Stimulated activated CD8-positive, alpha-beta memory T cell treated with anti-CD3 and anti-CD28 coated beads, Interleukin-4, amount 100 ng/mL, for 48 hours (primary cell): ENCODE data around the gene AGAP2.
"Not testable (repeated sequence)": the region's sequence is repeated elsewhere in the genome, so short reads cannot be mapped to it uniquely, and the experiment has no call there.

Experiments
- DNase-seq: peaks from one replicate; pipeline ENCODE4 v3.0.0-alpha.2; 2020

The AGAP2 gene

DNA sequence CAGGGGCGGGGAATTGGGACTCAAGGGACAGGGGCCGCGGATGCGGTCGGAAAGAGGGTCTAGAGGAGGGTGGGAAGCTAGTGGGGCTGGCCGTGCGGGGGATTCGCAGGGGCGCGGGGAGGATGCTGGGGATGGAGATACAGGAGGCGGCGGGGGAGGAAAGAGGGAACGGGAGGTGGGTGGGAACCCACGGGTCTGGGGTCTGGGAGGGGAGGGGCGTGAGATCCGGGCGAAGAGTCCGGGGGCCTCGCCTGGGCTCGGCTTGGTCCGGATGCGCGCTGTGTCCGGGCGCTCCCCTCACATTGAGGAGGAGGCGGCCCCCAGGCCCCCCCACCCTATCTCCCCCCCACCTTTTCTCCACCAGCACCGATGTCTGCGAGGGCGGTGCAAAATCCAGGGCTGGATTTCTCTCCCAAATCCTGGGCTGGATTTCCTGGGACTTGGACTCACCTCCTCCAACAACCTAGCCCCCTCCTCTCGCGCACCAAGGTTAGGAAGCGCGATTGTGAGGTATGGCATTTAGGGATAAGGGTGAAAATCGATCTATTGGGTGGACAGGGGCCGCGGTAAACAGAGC, at the start of gene AGAP2:
Gene AGAP2 (minus strand): TSS at position 82 of the 577 bp plus-strand sequence. CDS start 496 bp downstream, outside the sequence.
- no peak for DNase-seq

DNA sequence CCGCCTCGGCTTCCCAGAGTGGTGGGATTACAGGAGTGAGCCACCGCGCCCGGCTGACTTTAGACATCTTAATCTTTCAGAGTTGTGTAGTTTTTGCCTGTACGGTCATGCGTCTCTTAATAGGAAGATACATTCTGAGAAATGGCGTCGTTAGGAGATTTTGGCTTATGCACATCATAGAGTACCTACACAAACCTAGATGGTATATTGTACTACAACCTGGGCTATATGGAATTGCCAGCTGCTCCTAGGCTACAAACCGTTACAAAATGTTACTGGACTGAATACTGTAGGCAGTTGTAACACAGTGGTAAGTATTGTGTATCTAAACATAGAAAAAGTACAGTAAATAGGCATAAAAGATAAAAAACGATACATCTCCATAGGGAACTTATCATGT, 45.3 kb upstream of the AGAP2 start:
- DNase-seq: no peak

DNA sequence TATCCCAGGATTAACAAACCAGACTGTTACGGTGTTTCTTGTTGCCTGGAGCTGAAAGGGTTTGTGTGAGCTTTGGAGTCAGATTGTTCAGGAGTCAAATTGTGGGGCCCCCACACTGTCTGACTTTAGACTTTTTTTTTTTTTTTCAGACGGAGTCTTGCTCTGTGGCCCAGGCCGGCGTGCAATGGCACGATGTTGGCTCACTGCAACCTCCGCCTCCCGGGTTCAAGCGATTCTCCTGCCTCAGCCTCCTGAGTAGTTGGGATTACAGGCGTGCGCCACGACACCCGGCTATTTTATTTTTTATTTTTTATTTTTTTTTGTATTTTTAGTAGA, 44.9 kb upstream of the AGAP2 start:
- DNase-seq: no peak

DNA sequence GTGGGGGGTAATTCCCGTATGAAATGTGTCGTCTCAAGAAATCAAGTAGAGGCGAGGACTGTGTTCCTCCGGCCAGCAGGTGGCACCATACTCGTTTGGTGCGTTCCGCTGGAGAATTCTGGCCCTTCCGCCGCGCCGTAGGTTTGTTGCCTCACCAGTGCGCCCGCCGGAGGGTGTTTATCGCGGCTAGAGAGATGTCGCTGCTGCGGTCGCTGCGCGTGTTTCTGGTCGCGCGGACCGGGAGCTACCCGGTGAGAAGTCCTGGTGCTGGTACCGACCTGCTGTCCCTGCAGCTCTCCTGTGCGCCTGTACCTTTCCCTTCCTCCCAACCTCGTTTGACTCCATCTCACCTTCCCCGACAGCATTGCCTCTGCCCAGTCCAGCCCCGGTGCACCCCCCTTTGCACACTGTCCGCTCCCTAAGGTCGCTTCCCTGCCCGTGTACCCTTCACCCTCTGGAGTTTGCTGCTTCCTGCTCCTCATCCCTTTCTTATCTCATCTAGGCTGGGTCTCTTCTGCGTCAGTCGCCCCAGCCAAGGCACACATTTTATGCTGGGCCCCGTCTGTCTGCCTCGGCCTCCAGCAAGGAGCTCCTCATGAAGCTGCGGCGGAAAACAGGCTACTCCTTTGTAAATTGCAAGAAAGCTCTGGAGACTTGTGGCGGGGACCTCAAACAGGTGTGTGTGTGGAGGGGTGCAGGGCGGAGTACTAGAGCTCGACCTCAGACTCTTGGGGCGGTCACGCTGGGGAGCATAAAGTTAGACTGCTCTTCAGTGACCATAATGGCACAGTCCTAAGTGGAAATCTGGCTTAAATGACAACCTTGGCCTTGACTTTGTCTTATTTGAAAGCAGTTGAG, 44.3 kb upstream of the AGAP2 start, which contains the start of gene TSFM:
Gene TSFM (plus strand): TSS at position 180 of the 858 bp plus-strand sequence. CDS start 15 bp downstream, at position 195.
- DNase-seq: peak; percentile 99

DNA sequence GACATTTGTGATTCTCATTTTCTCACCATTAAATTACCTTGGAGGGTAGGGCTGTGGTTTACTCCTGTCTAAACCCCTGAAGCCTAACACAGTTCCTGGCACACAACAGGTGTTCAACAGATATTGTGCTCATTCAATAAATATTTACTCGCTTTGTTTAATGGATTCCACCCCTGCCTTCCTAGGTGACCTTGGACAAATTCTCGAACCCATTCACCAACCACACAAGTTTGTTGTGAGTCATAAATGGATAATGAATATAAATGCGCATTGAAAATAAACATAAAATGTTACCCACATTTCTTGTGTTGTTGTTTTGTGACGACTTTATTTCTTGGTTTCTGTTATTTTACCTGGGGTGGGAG, 43.7 kb upstream of the AGAP2 start:
- no peak for DNase-seq

DNA sequence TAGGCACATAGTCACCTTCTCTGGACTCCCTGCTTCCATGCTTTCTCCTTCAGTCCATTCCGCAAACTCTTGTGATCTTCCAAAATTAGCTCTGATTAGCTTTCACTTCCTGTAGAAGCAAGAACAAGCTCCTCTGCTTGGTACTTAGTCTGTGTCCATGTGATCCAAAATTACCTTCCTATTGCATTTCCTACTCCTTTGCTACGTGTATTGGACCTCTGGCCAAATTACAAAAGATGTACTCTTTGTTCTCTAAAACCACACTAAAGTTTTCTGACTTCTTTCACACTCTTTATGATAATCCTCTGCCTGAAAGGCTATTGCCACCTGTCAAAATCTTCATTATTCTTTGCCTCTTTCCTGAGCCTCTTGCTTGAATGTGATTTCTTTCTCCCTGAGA, 43.3 kb upstream of the AGAP2 start:
- DNase-seq: no peak

DNA sequence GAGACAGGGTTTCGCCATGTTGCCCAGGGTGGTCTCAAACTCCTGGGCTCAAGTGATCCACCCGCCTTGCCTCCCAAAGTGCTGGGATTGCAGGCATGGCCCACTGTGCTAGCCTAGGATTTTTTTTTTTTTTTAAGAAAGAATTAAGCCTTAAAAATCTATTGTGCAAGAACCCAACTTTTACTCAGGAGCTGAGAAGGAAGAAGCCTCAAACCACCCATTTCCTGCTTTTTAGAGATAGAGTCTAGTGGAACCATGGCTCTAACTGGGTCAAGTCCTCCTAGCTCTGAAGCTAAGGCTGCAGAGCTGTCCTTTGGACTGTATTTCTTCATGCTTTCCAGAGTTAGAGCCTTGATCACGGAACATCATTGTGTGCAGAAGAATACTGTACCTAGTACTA, 42.7 kb upstream of the AGAP2 start:
- no peak for DNase-seq

DNA sequence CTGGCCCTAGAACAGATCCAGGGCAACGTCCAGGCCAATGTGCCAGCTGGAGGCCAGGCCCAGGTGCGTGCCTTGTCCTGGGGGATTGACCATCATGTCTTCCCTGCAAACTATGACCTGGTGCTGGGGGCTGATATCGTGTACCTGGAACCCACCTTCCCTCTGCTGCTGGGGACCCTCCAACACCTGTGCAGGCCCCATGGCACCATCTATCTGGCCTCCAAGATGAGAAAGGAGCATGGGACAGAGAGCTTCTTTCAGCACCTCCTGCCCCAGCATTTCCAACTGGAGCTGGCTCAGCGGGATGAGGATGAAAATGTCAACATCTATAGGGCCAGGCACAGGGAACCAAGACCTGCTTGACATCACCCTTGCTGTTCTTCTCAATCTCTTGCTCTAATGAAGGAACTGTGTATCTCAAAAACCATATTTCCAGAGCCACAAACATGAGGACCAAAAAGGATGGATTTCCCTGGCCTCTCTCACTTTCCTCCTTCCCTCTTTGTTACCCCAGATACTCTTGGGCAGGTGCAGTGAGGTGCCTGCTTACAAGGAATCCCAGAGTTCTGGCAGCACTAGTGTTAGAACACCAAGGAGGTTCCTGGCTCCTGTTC, 41.8 kb upstream of the AGAP2 start:
- DNase-seq: no peak

DNA sequence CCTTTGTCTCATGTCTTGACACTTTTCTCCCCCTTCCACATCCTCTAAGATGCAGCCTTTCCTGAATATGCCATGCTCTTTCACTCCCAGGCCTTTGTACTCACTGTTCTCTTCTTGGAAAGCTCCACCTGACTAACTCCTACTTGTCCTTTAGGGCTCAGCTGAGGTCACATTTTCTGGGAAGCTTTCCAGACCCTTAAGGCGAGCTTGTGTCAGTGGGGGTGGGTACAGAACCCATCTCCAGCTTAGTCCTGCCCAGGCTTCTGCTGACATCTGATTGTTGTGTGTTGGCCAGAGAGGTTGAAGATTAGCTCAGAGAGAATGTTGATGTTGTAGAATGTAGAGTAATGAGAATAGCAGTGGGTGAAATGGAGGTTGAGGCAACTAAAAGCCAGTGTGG, 41.2 kb upstream of the AGAP2 start:
- no peak for DNase-seq

DNA sequence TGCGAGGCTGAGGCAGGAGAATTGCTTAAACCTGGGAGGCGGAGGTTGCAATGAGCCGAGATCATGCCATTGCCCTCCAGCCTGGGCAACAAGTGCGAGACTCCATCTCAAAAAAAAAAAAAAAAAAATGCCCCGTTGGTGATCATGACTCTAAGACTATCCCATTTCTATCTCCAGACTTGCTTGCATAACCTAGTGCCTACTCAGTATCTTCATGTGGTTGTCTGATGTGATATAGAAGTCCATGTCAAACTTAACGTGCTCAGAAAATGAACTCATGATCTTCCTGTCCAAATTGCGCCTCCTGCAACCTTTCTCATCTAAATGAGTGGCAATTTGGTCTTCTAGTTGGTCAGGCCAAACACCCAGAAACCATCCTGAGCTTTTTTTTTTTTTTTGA, 39.4 kb upstream of the AGAP2 start:
- DNase-seq: no peak

DNA sequence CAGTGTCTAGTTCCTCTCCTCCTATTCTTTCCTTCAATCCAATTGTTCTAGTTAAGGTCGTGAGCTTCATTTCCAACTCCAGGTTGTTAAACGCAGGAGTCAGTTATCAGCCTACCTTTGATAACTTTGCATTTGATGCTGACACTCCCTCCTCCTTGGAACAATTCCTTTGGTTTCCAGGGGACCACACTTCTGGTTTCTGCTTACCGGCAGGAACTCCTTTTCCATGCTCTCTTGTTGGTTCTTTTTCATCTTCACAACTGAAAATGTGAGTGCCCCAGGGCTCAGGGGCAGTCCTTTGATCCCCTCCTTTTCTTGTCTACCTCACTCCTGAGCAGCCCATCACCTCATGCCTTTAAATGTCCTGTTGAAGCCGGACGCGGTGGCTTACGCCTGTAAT, 38.8 kb upstream of the AGAP2 start:
- no peak for DNase-seq

DNA sequence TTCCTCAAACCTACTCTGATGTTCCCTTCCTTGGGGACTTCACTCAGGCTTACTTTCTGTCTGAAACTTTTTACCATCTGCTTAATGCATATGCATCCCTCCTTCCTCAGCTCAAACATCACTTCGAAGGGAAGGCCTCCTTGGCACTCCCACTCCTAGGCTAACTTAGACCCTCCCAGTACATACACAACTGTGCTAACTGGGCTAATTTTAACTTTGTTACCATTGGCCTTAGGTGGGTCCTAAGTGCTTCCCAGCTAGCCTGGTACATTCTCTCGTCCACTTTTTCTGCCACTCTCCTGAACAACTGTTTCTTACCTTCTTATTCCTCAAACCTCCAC, 37.7 kb upstream of the AGAP2 start:
- DNase-seq: no peak

DNA sequence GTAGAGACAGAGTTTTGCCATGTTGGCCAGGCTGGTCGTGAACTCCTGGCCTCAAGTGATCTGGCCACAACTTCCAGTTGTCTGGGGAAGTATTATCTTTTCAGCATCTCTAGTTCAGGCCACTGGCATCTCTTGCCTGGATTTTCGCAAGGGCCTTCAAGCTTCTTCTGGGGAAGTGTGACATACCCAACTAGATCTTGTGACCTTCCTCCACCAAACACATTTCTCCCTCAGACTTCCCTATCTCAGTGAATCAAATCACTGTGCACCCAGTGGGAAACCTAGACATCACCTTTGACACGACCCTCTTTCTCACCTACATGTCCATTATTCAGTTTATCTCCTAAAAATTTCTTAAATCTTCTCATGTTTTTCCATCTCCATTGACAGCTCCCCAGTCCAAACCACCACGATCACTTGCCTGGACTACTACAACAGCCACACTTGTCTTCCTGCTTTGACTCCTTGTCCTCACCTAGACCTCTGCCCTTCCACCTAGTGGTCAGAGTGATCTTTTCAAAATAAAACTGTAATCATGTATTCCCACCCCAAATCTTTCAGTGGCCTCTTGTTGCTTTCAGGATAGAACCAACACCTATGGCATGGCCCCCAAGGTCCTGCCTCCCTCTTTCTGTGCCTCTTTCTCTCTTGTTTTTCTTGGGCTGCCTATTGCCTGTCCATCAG, 37.2 kb upstream of the AGAP2 start:
- no peak for DNase-seq

DNA sequence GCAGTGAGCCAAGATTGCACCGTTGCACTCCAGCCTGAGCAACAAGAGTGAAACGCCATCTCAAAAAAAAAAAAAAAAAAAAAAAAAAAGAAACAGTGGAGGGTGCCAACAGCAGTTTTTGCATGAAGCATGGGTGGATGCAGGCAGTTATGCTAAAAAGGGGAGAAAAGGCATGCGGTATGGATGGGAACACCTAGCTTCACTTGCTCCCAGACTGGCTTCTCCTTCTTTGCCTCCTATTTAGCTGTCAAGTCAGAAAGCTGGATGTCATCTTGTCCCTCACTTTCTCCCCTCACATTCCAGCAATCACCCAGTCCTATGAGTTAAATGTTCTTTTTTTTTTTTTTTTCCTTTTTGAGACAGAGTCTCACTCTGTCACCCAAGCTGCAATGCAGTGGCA, 36.5 kb upstream of the AGAP2 start:
- no peak for DNase-seq

DNA sequence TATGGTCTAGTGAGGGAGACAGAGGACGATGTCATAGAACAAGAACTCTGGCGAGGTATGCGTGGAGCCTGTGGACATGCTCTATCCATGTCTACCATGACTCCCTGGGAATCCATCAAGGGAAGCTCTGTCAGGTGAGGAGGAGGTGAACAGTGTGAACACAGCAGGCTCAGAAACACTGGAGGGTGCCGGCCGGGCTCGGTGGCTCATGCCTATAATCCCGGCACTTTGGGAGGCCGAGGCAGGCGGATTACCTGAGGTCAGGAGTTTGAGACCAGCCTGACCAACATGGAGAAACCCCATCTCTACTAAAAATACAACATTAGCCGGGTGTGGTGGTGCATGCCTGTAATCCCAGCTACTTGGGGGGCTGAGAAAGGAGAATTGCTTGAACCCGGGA, 36.1 kb upstream of the AGAP2 start:
- not testable (repeated sequence) for DNase-seq

DNA sequence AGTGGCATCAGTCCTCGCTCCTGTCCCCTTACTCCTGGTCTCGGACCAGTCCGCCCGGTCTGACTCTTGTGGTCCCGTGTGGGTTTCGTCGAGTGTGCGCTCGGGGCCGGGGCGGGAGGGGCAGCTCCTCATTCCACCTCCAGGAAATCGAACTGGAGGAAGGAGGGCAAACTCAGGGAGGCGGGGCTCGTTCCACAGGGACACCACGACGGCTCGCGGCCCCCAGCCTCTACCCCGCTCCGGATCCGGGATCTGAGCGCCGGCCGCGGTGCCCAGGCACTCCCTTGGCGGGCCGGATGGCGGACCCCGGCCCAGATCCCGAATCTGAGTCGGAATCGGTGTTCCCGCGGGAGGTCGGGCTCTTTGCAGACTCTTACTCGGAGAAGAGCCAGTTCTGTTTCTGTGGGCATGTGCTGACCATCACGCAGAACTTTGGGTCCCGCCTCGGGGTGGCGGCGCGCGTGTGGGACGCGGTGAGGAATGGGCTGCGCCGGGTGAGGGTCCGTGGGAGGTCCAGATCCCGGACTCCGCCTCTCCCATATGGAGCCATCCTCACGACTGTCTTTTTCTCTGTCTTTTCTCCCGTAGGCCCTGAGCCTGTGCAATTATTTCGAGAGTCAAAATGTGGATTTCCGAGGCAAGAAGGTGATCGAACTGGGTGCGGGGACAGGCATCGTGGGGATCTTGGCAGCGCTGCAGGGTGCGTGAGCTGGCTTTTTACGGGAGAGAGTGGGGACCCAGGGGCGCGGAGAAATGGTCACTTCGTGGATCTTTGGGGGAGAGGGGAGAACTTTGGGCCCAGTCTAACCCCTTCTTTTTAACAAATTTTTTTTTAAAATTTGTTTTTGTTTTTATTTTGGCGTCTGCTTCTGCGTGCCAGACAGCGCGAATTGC, 34.1 kb upstream of the AGAP2 start, which contains the start of gene EEF1AKMT3:
Gene EEF1AKMT3 (plus strand): TSS at position 186 of the 894 bp plus-strand sequence. CDS start 111 bp downstream, at position 297.
- DNase-seq: no peak

DNA sequence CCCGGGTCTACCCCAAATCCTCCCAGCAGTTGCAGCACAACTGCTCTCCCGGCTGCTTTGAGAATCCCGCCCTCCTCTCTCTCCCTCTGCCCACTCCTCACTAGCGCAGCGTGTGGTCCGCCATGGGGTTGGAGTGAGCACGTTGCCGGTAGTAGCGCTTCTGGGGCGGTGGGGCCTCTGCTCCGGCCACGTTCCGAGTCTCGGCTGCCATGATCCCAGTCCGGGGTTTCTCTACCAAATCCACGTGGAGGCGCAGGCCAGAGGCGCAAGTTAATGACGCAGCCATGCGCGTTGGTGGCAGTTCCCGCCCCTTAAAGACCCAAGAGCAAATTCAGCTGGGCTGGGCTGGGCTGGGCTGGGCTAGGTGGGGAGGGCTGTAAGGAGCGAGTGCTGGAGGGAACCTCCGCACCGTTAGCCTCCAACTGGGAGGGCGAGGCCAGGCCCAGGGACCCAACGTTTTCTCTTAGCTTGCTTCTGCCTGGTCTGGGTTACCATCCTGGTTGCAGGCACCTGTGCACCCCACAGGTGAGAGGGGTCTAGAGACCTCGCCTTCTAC, 33.4 kb upstream of the AGAP2 start, which contains the start of gene METTL1:
Gene METTL1 (minus strand): TSS at position 233 of the 556 bp plus-strand sequence. CDS start 22 bp downstream, at position 211.
- peak; percentile 95 for DNase-seq

DNA sequence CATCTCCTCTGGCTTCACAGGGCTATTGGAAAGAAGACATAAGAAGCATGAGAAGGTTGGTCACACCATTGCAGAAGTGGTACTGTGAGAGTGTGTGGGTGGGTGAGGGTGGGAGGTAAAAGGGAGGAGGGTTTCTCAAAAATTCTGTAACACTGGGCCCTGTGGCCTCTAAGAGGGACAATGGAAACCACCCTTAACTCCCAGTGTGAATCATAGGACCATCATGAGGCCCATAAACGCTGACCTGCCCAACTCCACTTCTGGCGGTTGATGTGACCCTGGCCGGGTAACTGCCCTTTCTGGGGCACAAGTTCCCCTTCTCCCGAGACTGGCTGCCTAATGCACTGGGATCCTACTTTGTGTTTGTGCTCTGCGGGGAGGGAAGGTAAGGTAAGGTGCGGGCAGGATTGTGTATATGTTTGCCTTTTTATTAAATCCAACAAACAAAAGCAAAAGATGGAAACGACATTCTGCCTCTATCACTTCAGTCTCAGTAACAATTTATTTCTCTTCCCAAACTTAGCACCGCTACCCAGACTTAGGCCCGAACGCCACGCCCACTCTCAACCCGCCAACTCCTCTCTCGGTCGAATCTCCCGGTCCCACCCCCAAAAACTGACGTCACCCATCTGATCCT, 32.8 kb upstream of the AGAP2 start:
- peak; percentile 94 for DNase-seq

DNA sequence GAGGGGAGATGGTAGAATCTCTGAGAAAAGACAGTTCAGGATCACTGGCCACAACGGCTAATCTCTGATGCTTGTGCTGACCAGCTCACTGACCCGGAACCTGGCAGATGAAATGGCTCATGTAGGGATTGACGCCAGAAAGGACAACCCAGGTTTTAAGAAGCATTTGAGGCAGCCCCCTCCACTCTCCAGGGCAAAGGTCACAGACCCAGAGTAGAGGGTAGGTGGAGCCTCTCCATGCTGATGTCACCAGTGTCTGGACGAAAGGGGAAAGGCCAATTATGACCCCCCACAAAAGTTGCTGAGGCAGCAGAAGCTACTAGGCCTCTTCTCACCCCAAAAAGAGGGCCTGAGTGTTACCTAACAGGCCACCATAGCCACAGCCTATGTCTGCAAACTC, 32.2 kb upstream of the AGAP2 start:
- no peak for DNase-seq

DNA sequence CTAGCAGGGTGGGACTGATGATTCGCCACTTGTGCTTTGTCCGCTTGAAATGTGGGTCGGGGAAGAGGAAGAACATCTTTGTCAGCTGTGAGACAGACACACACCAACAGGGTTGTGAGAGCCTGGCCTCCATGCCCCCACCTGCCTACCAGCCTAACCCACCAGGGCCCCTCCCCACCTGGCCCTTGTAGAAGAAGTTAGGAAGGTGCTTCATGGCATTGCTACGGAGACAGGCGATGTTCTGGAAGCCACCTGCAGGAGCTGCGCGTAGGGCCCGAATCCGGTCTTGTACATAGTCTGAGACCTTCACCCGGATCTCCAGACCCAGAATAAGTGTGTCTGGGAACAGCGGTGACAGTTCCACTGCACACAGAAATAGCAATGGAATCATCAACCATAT, 31.1 kb upstream of the AGAP2 start:
- no peak for DNase-seq

DNA sequence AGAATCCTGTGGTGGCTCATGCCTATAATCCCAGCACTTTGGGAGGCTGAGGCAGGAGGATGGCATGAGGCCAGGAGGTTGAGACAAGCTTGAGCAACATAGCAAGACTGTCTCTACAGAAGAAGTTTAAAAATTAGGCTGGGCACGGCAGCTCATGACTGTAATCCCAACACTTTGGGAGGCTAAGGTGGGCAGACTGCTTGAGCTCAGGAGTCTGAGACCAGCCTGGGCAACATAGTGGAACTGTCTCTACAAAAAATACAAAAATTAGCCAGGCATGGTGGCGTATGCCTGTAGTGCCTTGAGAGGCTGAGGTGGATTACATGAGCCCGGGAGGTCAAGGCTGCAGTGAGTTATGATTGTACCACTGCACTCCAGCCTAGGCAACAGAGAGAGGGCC, 29.3 kb upstream of the AGAP2 start:
- no peak for DNase-seq

DNA sequence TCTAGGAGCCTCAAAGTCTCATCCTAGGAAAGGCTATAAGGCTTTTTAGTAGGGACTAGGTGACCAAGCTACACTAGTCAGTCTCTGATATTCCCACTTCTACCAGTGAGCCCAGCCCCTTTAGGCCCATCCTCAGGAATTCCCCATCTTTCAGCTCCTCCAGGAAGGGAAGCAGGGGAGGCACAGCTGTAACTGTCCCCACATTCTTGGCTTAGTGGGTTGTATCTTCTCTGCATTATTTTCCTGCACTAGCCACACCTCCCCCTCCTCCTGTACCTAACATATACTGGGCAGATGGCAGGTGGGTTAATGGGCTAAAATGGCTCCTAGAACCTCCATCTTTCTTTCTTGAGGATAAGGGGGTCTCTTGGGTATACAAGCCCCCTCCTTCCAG, 28.8 kb upstream of the AGAP2 start:
- DNase-seq: no peak
